ENCODE measurements around the gene CCDC177. TPM values are rescaled to one million over a fixed set of nuclear protein-coding genes. Genes with fewer than 3 reads are reported as not detected.

The CCDC177 gene
- total RNA-seq, 1 donor from 2014 or later: not detected

DNA sequence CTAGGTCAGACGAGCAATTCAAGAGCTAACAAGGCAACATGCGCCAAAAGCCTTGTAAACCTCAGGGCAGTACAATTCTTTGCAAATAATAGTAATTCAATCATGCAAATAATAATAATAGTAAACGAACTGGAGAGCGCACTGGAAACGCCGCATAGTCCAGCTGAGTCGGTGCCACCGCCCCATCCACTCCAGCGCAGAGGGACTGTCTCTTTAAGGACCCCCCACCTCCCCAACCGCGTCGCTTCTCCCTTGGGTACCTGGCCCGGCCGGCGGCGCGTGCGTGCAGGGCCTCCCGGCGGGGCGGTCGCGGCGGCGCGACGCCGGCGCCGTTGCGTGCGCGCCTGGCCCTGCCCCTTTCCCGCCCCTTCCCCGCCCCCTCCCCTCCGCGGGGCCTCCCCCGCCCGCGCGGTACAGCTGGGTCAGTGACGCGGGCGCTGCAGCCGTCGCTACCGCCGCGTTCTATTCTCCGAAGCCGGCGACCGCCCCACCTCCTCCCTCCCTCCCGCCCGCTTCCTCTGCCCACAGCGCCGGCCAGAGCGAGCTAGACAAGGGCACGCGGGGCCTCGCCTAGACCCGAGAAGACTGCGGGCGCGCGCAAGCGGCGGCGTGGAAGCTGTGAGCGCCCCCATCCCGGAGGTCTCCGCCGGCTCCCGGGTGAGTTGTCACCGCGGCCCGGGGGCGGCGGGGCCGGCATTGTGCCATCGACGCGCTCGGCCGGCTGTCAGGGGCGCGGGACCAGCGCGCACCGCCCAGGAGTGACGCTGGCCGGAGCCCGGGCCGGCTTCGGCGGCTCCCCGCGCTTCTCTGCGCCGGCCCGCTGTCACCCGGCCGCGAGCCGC is 36.7 kb upstream of the CCDC177 start, which contains the start of gene SUSD6:
Gene SUSD6, plus strand, starts transcription at position 425 of the 842 bp plus-strand sequence. CDS start 46,997 bp downstream, outside the sequence.
- TF ChIP-seq, protein P1, sequence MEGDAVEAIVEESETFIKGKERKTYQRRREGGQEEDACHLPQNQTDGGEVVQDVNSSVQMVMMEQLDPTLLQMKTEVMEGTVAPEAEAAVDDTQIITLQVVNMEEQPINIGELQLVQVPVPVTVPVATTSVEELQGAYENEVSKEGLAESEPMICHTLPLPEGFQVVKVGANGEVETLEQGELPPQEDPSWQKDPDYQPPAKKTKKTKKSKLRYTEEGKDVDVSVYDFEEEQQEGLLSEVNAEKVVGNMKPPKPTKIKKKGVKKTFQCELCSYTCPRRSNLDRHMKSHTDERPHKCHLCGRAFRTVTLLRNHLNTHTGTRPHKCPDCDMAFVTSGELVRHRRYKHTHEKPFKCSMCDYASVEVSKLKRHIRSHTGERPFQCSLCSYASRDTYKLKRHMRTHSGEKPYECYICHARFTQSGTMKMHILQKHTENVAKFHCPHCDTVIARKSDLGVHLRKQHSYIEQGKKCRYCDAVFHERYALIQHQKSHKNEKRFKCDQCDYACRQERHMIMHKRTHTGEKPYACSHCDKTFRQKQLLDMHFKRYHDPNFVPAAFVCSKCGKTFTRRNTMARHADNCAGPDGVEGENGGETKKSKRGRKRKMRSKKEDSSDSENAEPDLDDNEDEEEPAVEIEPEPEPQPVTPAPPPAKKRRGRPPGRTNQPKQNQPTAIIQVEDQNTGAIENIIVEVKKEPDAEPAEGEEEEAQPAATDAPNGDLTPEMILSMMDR (IDR thresholded peaks at IDR 0.05; ENCODE audit: unreplicated experiment): no peak
- peaks cover 62% of the 10 kb centered on the region for H3K4me1 Mint-ChIP-seq (ENCODE audit: unreplicated experiment)
- peak within 1 kb of the TSS; percentile 94 for H3K27ac Mint-ChIP-seq (ENCODE audit: unreplicated experiment)
- H3K36me3 Mint-ChIP-seq (ENCODE audit: low read depth, unreplicated experiment): peaks cover 32% of the 10 kb centered on the region
- H3K27me3 Mint-ChIP-seq (ENCODE audit: unreplicated experiment): peaks cover 17% of the 10 kb centered on the region
- no peaks in the 10 kb centered on the region for H3K9me3 Mint-ChIP-seq (ENCODE audit: unreplicated experiment)
- DNase-seq (ENCODE audit: low spot score): peak; percentile 88
- peak within 1 kb of the TSS; percentile 99 for H3K4me3 Mint-ChIP-seq (ENCODE audit: unreplicated experiment)

DNA sequence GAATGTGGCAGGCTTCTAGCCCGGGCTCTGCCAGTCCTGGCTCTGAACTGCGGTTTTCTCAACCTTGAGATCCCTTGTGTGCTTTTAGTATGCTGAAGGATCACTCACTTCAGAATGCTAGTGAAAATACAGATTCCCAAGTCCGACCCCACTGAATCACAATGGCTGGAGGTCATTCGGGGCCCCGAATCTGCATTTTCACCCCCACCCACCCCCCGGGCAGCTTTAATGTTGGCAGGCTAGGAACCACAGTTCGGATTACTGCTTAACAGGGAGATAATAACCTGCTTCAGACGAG is 36.2 kb upstream of the CCDC177 start:
- peak overlapping the region; percentile 91 for H3K27ac Mint-ChIP-seq (ENCODE audit: unreplicated experiment)
- peak overlapping the region; percentile 95 for H3K4me3 Mint-ChIP-seq (ENCODE audit: unreplicated experiment)
- H3K27me3 Mint-ChIP-seq (ENCODE audit: unreplicated experiment): peaks cover 17% of the 10 kb centered on the region
- H3K4me1 Mint-ChIP-seq (ENCODE audit: unreplicated experiment): peaks cover 57% of the 10 kb centered on the region
- H3K9me3 Mint-ChIP-seq (ENCODE audit: unreplicated experiment): no peaks in the 10 kb centered on the region
- peaks cover 30% of the 10 kb centered on the region for H3K36me3 Mint-ChIP-seq (ENCODE audit: low read depth, unreplicated experiment)
- no peak for DNase-seq (ENCODE audit: low spot score)
- TF ChIP-seq, protein P1 (IDR thresholded peaks at IDR 0.05; ENCODE audit: unreplicated experiment): no peak

DNA sequence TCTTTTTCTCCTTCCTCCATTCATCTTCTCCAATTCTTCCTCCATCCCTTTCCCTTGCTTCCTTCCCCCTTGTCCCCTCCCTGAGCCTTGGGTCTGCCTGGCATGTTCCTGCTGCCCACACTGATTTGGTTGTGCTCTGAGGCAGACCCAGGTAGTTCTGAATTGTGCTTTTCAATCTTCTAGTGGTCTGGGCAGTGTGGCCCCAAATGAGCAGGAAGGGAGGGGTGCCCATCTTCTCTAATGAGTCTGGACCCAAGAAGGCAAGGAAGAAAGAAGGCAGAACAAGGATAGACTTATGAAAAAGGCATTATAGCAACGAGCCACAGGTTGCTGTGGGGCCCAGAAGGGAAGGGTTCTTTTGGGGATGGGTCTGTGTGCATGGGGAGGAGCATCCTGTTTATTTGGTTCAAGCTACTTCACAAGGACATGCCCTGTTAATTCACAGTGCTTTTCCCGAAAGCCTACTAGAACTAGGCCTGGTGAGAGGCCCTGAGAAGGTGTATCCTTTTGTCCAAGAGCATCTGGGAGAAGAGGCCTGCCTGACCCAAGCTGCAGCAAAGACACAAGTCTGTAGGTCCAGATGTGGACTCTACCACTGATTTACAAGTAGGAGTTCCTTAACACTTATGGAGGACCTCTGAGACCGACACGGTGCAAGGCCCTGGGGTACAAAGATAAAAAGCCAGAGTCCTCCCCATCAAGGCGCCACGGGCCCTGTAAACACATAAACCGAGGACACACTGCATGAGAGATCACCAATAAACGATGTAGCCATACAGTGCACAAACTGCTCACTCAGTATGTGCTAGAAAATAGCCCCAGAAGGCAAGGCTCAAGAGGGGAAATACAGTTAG is 35.6 kb upstream of the CCDC177 start:
- H3K36me3 Mint-ChIP-seq (ENCODE audit: low read depth, unreplicated experiment): peaks cover 25% of the 10 kb centered on the region
- TF ChIP-seq, protein P1 (IDR thresholded peaks at IDR 0.05; ENCODE audit: unreplicated experiment): no peak
- H3K4me3 Mint-ChIP-seq (ENCODE audit: unreplicated experiment): peak overlapping the region; percentile 95
- H3K27ac Mint-ChIP-seq (ENCODE audit: unreplicated experiment): peak overlapping the region; percentile 75
- no peak for DNase-seq (ENCODE audit: low spot score)
- H3K4me1 Mint-ChIP-seq (ENCODE audit: unreplicated experiment): peaks cover 51% of the 10 kb centered on the region
- peaks cover 17% of the 10 kb centered on the region for H3K27me3 Mint-ChIP-seq (ENCODE audit: unreplicated experiment)
- H3K9me3 Mint-ChIP-seq (ENCODE audit: unreplicated experiment): no peaks in the 10 kb centered on the region

DNA sequence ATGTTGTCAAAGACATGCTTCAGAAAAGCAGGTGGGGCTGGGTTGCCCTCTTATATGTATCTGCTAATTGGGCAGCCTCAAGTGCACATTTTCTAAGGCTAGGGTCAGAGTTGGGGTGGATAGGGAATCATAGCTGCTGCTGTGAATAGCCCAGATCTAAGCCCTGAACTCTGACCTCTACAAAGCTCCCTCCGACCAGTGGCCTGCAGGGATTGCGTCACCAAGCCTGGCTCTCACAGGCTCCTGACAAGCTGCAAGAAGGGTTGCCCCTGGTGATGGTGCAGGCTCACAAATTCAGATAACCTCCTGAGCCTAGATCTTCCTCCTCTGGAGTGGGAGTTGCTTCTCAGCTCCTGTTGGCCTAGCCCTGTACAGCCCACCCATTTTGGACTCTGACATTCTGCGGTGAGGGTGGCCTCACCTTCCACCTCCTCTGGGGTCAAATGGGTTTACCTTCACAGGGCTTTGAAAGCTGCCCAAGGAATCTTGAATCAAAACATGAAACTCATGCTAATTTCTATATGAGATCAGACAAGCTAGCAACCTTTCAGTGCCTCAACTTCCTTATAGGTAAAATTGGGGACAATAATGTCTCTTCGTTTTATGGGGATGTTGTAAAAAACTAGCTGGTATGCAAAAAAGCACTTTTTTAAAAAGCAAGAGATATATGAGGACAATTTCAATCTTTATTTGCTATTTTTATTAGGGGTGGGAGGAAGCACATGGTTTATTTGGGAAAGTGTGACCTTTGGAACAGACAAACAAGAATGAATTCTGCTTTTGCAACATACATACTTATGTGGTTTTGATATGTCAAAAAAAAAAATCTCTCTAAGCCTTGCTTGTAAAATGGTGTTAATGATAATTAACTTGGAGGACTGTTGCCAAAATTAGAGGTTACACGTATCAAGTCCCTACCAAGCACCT is 31.9 kb upstream of the CCDC177 start:
- H3K4me3 Mint-ChIP-seq (ENCODE audit: unreplicated experiment): no peak overlapping the region
- no peaks in the 10 kb centered on the region for H3K9me3 Mint-ChIP-seq (ENCODE audit: unreplicated experiment)
- H3K27me3 Mint-ChIP-seq (ENCODE audit: unreplicated experiment): peaks cover 12% of the 10 kb centered on the region
- no peak overlapping the region for H3K27ac Mint-ChIP-seq (ENCODE audit: unreplicated experiment)
- TF ChIP-seq, protein P1 (IDR thresholded peaks at IDR 0.05; ENCODE audit: unreplicated experiment): no peak
- peaks cover 3% of the 10 kb centered on the region for H3K36me3 Mint-ChIP-seq (ENCODE audit: low read depth, unreplicated experiment)
- no peak for DNase-seq (ENCODE audit: low spot score)
- H3K4me1 Mint-ChIP-seq (ENCODE audit: unreplicated experiment): peaks cover 29% of the 10 kb centered on the region

All from endothelial cell (in vitro differentiated cells).